Astrocyte (in vitro differentiated cells and primary cell): ENCODE measurements around the gene LCN10. TPM values are rescaled to one million over a fixed set of nuclear protein-coding genes. Genes with fewer than 3 reads are reported as not detected.
"Not testable (repeated sequence)": the region's sequence is repeated elsewhere in the genome, so short reads cannot be mapped to it uniquely, and the experiment has no call there.

Experiments
- DNase-seq: peaks from one replicate; pipeline ENCODE4 v3.0.0-alpha.2; 2010; ENCODE audit warnings: low read depth
- FAIRE-seq: peaks from 2 replicates; lab custom pipeline; 2011; peaks lifted over from hg19 to GRCh38; lab: Jason Lieb, UNC
- H2AFZ ChIP-seq: 2 replicates; pipeline ENCODE4 v1.6.0; 2012; ENCODE audit warnings: low read depth, low read length, inconsistent platforms
- H3K27ac ChIP-seq: 2 replicates; pipeline ENCODE4 v1.5.1; 2011; ENCODE audit warnings: low read depth, low read length, inconsistent platforms
- H3K27me3 ChIP-seq: 2 replicates; pipeline ENCODE4 v1.6.0; 2011; ENCODE audit warnings: low read length, inconsistent platforms; ENCODE audit not compliant: insufficient read depth
- H3K36me3 ChIP-seq: 2 replicates; pipeline ENCODE4 v1.5.1; 2011; ENCODE audit warnings: low read length, inconsistent platforms; ENCODE audit not compliant: insufficient read depth
- H3K4me1 ChIP-seq: 2 replicates; pipeline ENCODE4 v1.5.1; 2011; ENCODE audit warnings: low read length, inconsistent platforms; ENCODE audit not compliant: insufficient read depth
- H3K4me2 ChIP-seq: 2 replicates; pipeline ENCODE4 v1.6.0; 2012; ENCODE audit warnings: low read length, inconsistent platforms
- H3K4me3 ChIP-seq: 2 replicates; pipeline ENCODE4 v1.5.1; 2011; ENCODE audit warnings: low read depth, mild to moderate bottlenecking, low read length, inconsistent platforms; ENCODE audit not compliant: insufficient read depth
- H3K79me2 ChIP-seq: 2 replicates; pipeline ENCODE4 v1.6.0; 2012; ENCODE audit warnings: mild to moderate bottlenecking, low read length, inconsistent platforms; ENCODE audit not compliant: insufficient read depth
- H3K9ac ChIP-seq: 2 replicates; pipeline ENCODE4 v1.6.0; 2012; ENCODE audit warnings: mild to moderate bottlenecking, low read length, inconsistent platforms
- H3K9me3 ChIP-seq: 2 replicates; pipeline ENCODE4 v1.5.1; 2012; ENCODE audit warnings: low read depth, mild to moderate bottlenecking, low read length, inconsistent platforms; ENCODE audit not compliant: insufficient read depth
- H4K20me1 ChIP-seq: 2 replicates; pipeline ENCODE4 v1.6.0; 2012; ENCODE audit warnings: low read length, inconsistent platforms; ENCODE audit not compliant: insufficient read depth
- H3K27ac Mint-ChIP-seq: one replicate; pipeline ENCODE4 v1.8.0; 2021; ENCODE audit warnings: mild to moderate bottlenecking, mixed read lengths; ENCODE audit not compliant: unreplicated experiment
- H3K27me3 Mint-ChIP-seq: one replicate; pipeline ENCODE4 v1.8.0; 2021; ENCODE audit warnings: low read depth, mixed read lengths; ENCODE audit not compliant: unreplicated experiment
- H3K36me3 Mint-ChIP-seq: one replicate; pipeline ENCODE4 v1.8.0; 2021; ENCODE audit warnings: low read depth, mixed read lengths; ENCODE audit not compliant: unreplicated experiment
- H3K4me1 Mint-ChIP-seq: one replicate; pipeline ENCODE4 v1.8.0; 2021; ENCODE audit warnings: low read depth, mixed read lengths; ENCODE audit not compliant: unreplicated experiment
- H3K4me3 Mint-ChIP-seq: one replicate; pipeline ENCODE4 v1.8.0; 2021; ENCODE audit warnings: mild to moderate bottlenecking, moderate library complexity, mixed read lengths; ENCODE audit not compliant: unreplicated experiment
- H3K9me3 Mint-ChIP-seq: one replicate; pipeline ENCODE4 v1.8.0; 2021; ENCODE audit warnings: mild to moderate bottlenecking, mixed read lengths; ENCODE audit not compliant: unreplicated experiment
- CTCF ChIP-seq: IDR thresholded peaks from 2 replicates; pipeline ENCODE4 v1.5.1; 2011; ENCODE audit warnings: low read depth, mild to moderate bottlenecking, inconsistent platforms, low read length, moderate library complexity; ENCODE audit not compliant: insufficient read depth
- EZH2 ChIP-seq: IDR thresholded peaks from 2 replicates; pipeline ENCODE4 v1.6.1; 2012; ENCODE audit warnings: mild to moderate bottlenecking, low read length, inconsistent platforms; ENCODE audit not compliant: insufficient read depth
- total RNA-seq: library from RNA; stranded (reverse); gene quantifications from 2 replicates; pipeline ENCODE4 v1.2.1, GENCODE V29; 2021

Gene LCN10
- total RNA-seq, 1 donor from 2014 or later = not detected

- H3K27me3 ChIP-seq = peaks cover 6% of the 10 kb centered on the region
- H3K9ac ChIP-seq = peak within 1 kb of the TSS; percentile 84
- H3K4me2 ChIP-seq = peak within 1 kb of the TSS; percentile 98
- H3K9me3 ChIP-seq = no peaks in the 10 kb centered on the region
- H3K79me2 ChIP-seq = peaks cover 9% of the 10 kb centered on the region
- H3K4me1 ChIP-seq = peaks cover 13% of the 10 kb centered on the region
- TF ChIP-seq CTCF (no peak), EZH2 (no peak)
- peak within 1 kb of the TSS; percentile 83 for H3K4me3 ChIP-seq
- Mint-ChIP-seq H3K36me3 (peaks cover 6% of the 10 kb centered on the region), H3K4me1 (peaks cover 2% of the 10 kb centered on the region), H3K27ac (no peak within 1 kb of the TSS), H3K4me3 (peak within 1 kb of the TSS; percentile 83), H3K9me3 (no peaks in the 10 kb centered on the region), H3K27me3 (no peaks in the 10 kb centered on the region)
- peak within 1 kb of the TSS; percentile 86 for H2AFZ ChIP-seq
- H3K36me3 ChIP-seq = no peaks in the 10 kb centered on the region
- H4K20me1 ChIP-seq = peaks cover 17% of the 10 kb centered on the region
- FAIRE-seq (no peak), DNase-seq (peak; percentile 92)
- peak within 1 kb of the TSS; percentile 48 for H3K27ac ChIP-seq
These were observed 48.1 kb upstream of the LCN10 start, which contains the start of gene TMEM141 for GRCh38 chr9:136790640-136791515. TSS of gene TMEM141 (plus strand) at chr9:136791344. CDS start at chr9:136791371, 27 bp downstream.

- no peak overlapping the region for H3K9ac ChIP-seq
- TF ChIP-seq CTCF (no peak), EZH2 (no peak)
- no peak for DNase-seq
- Mint-ChIP-seq H3K4me3 (no peak overlapping the region), H3K27ac (no peak overlapping the region), H3K4me1 (peaks cover 2% of the 10 kb centered on the region), H3K36me3 (peaks cover 6% of the 10 kb centered on the region), H3K27me3 (no peaks in the 10 kb centered on the region), H3K9me3 (no peaks in the 10 kb centered on the region)
- no peak overlapping the region for H2AFZ ChIP-seq
- no peaks in the 10 kb centered on the region for H3K9me3 ChIP-seq
- no peak overlapping the region for H3K4me3 ChIP-seq
- peaks cover 17% of the 10 kb centered on the region for H4K20me1 ChIP-seq
- no peaks in the 10 kb centered on the region for H3K36me3 ChIP-seq
- H3K4me1 ChIP-seq = peaks cover 13% of the 10 kb centered on the region
- H3K27ac ChIP-seq = no peak overlapping the region
- no peak overlapping the region for H3K4me2 ChIP-seq
- peaks cover 6% of the 10 kb centered on the region for H3K27me3 ChIP-seq
- no peak for FAIRE-seq
- H3K79me2 ChIP-seq = peaks cover 9% of the 10 kb centered on the region
These were observed 46.8 kb upstream of the LCN10 start for GRCh38 chr9:136789523-136789937.

DNA sequence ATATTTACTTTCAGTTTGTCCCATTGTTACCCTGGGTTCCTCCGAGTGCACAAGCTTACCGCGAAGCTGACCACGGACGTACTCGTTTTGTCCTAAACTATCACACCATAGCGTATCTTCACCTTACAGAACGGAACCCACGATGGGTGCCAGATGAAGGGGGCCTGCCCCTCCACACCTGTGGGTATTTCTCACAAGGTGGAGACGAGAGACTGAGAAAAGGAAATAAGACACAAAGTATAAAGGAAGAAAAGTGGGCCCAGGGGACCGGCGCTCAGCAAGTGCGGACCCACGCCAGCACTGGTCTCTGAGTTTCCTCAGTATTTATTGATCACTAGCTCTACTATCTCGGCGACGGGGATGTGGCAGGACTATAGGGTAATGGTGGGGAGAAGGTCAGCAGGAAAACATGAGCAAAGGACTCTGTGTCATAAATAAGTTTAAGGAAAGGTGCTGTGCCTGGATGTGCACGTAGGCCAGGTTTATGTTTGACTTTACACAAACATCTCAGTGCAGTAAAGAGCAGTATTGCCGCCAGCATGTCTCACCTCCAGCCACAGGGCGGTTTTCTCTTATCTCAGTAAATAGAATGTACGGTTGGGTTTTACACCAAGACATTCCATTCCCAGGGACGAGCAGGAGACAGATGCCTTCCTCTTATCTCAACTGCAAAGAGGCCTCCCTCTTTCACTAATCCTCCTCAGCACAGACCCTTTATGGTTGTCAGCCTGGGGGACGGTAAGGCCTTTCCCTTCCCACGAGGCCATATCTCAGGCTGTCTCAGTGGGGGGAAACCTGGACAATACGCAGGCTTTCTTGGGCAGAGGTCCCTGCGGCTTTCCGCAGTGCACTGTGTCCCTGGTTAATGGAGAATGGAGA lies 46.1 kb upstream of the LCN10 start:
- not testable (repeated sequence) for H3K4me1 Mint-ChIP-seq

More for the DNA sequence above, 46.1 kb upstream of the LCN10 start:
- not testable (repeated sequence) for H3K79me2 ChIP-seq, H3K9me3 Mint-ChIP-seq, H3K36me3 Mint-ChIP-seq, H3K4me3 Mint-ChIP-seq, H3K27ac Mint-ChIP-seq, H3K27ac ChIP-seq, H3K4me3 ChIP-seq, FAIRE-seq, H3K9me3 ChIP-seq, H2AFZ ChIP-seq, H3K36me3 ChIP-seq, H3K4me2 ChIP-seq, DNase-seq, H3K9ac ChIP-seq, H3K27me3 Mint-ChIP-seq, H3K27me3 ChIP-seq
- Histone ChIP-seq H4K20me1 (peaks cover 17% of the 10 kb centered on the region), H3K4me1 (peaks cover 13% of the 10 kb centered on the region)
